HG02610 (cell line): ENCODE data around the gene LRRC14B.

Experiments
- ATAC-seq: cut with Tn5 transposase; IDR thresholded peaks from one replicate; pipeline ENCODE4 v1.9.1; 2021; ENCODE audit warnings: mild to moderate bottlenecking, moderate library complexity; ENCODE audit not compliant: unreplicated experiment

LRRC14B gene

DNA sequence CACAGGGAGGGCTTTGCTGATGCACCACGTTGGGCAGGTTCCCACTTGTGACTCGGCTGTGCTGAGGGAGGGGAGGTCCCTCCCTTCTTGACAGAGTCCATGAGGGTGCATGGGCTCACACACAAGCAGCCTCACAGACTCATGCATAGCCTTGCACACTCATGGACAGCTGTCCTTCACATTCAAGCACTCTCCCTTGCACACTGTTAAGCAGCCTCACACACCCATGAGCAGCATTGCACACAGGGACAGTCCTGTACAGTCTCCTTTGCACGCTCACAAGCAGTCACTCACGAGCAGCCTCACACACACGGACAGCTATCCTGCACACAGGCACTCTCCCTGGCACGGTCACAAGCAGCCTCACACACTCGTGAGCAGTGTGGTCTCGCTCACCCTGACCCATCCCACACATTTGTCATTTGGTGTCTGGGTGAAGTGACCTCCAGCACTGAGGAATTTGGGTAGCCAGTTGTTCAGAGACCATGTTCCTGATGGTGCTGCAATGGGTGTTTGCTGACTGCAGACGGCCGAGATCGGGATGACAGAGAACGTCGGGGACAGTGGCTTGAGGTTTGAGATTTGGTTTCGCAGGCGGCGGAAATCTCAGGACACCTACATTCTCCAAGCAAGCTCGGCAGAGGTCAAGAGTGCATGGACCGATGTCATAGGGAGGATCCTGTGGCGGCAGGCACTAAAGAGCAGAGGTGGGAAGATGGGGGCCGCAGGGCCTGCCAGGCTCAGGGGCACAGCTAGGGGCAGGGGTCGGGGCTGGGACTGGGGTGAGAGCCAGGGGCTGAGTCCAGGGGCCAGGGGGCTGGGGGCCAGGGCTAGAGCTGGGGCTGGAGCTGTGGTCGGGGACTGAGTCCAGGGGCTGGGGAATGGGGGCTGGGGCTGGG lies 17.7 kb upstream of the LRRC14B start:
- ATAC-seq = no peak

GRCh38 chr5:174291-174600 lies 17.0 kb upstream of the LRRC14B start:
- no peak for ATAC-seq

DNA sequence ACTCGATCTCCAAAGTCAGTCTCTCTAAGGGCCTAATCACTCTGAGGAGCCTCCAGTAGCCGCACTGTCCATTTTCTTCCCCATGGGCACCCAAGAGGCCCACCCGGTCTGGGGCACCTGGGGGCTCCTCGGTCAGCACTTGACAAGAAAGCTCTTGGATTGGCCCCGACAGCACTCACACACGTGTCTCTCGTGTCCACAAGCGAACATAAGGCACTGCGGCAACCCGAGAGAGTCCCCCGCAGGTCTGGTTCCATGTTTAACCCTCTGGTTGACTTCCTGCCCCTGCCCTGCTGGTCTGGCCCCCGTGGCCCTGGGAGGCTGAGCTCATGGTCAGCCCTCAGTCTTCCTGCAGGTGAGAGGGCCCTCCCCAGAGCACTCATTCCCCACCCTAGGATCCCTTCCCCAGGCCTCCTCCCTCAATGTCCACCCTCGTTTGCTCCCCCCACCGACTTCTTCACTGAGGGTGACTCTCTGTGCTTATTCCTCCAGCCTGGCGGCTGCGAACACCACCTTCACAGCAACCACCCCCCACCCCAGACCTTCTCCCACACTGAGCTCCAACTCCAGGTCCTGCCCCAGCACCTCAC lies 16.3 kb upstream of the LRRC14B start:
- no peak for ATAC-seq

DNA sequence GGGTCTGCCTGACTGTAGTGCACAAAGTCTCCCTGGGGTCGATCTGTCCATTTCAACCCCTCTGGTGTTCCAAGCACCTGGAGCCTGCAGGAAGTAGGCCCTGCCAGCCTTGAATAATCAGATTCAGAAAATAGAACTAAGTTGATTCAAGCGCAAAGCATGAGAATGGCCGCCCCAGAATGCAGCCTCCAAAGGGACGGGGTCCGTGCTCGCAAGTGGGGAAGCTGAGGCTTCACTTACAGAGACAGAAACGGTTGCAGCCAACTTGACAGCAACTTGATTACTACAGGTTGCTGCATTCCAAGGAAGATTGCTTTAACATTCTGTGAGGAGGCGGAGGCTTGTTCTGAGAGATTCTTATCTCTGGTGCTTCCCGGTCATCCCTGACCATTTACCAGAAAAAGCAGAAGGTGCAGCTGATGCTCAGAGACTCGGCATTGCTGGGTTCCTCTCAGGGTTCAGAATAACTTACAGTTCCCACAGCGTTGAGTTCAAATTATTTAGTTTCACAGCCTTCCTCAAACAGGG lies 14.9 kb upstream of the LRRC14B start:
- no peak for ATAC-seq

- no peak for ATAC-seq
Observed at GRCh38 chr5:178110-178509, 13.2 kb upstream of the LRRC14B start.

DNA sequence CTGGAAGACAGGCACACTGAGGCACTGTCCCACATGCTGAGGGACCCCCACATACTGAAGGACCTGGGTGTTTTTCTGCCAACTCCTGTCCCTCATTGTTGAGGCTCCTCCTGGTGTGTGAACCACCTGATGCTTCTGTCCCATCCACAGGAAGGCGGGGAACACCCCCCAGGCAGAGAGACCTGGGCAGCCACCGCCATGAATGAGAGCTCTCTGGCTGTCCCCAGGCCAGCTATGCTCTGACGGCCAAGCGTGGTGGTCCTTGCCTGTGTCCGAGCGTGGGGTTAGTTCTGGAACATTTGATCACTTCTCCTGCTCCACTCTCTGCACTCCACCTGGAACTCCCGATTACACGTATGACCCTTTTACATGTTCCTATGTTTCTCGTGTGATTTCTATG lies 11.9 kb upstream of the LRRC14B start:
- no peak for ATAC-seq

GRCh38 chr5:180286-180918 lies 10.9 kb upstream of the LRRC14B start:
- no peak for ATAC-seq

DNA sequence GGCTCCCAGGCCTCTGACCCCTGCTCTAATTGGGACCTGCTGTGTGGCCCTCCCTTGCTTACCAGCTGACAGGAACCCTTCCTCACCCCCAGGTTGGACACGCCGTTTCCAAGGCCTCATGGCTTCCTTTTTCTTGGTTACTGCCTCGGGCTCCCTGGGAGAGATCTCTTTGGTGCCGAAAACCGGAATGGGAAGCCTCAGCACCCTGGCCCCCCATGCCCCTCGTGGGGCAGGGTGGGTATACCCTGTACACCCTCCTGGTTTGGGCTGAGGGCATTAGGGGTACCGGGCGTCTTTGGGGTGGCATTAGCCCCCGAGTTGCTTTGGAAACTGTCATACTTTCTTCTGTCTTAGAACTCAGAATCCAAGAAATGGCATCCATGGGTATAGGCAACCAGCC lies 10.1 kb upstream of the LRRC14B start:
- no peak for ATAC-seq

DNA sequence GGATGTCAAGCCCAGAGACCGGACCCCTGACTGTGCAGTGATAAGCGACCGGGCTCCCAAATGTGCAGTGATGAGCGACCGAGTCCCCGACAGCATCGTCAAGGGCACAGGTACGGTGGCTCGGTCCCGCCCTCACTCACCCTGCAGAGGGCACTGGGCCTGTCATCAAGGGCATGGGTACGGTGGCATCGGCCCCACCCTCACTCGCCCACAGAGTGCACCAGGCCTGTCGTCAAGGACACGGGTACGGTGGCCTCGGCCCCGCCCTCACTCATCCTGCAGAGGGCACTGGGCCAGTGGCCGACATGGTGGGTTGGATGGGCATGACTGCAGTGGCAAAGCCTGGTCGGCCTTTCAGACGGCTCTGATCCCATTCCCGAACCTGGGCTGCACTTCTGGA lies 9.7 kb upstream of the LRRC14B start:
- ATAC-seq = no peak

DNA sequence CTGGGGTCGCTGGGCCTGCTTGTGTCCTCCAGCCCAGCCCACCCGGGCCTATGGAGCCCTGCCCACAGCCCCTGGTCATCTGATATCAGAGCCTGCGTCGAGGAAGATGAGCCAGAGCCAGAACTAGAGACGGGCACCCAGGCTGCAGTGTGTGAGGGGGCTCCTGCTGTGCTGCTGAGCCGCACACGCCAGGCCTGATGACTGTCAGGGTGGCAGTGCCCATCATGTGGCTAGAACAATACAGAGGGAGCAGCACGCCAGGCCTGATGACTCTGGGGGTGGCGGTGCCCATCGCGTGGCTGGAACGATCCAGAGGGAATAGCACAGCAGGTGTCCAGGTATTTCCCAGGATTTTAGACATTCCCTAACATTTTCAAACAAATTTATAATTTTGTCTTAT lies 9.2 kb upstream of the LRRC14B start:
- ATAC-seq = no peak

DNA sequence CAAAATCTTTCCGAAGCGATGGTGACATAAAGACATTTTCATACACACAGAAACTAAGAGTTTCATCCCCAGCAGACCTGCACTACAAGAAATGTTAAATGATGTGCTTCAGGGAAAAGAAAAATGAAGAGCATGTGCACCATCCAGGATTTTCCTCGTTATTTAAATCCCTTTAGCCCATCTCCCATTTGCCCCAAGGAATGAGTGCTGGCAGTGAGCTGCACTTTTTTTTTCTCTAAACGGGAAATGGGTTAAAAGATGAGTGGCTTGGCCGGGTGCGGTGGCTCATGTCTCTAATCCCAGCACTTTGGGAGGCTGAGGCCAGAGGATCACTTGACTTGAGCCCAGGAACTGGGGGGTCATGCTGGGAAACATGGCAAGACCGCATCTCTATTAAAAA lies 6.8 kb upstream of the LRRC14B start:
- ATAC-seq = no peak

GRCh38 chr5:185095-186070 lies 5.9 kb upstream of the LRRC14B start:
- ATAC-seq = no peak

- ATAC-seq = no peak
Observed at GRCh38 chr5:186091-187041, 4.9 kb upstream of the LRRC14B start.

DNA sequence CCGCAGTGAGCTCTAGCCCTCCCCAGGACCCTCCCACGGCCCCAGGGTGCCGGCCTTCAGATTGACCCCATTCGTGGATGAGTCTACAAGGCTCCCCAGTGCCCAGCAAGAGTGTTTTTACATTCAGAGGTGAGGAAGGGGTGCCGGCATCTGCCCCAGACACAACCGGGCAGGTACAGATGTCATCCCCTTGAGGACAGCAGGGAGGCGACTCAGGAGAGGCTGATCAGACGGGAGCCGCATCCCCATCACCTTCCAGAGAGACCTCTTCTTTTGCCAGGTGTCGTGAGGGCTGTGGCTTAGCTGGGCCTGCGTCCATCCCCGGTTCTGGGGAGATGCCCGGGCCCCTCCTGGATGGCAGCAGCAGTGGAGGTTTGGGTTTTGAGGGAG lies 4.3 kb upstream of the LRRC14B start:
- ATAC-seq = no peak

- no peak for ATAC-seq
Observed at GRCh38 chr5:187617-188451, 3.5 kb upstream of the LRRC14B start.

GRCh38 chr5:188488-189481 lies 2.5 kb upstream of the LRRC14B start:
- peak; percentile 85 for ATAC-seq

DNA sequence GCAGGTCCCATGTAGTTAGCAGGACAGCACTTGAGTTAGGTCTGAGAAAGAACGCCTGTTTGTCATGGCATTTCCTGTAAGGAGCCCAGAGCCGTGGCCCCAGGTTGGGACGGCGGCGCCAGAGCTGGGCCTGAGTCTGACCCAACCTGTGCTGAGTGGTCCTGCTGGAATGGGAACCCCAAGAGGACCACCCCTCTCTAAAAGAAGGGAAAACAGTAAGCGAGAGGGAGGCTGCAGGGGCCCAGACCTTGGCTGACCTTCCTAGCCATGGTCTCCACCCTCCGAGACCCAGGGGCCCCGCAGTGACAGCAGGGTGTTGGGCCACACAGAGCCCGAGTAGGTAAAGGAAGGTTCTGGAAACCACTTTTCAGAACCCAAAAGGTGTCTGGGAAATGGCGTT lies 1.8 kb upstream of the LRRC14B start:
- no peak for ATAC-seq

DNA sequence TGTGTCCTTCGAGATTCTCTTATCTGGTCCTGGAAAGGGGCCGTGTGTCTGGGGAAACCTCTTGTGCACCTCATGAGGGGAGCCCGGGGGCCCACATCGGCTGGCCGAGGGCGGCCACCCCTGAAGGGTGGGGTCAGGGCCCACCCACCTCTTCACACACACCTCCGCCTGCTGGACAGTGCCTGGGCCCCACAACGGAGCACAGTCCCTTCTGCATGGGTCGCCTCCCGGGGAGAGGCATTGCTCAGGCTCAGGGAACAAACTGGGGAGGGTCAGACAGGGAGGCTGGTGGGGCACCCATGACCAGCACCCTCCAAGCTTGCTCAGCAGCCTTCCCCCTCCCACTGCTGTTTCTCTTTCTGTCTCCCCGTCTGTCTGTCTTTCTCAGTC lies 1.3 kb upstream of the LRRC14B start:
- ATAC-seq = no peak
